Activated CD8-positive, alpha-beta memory T cell treated with anti-CD3 and anti-CD28 coated beads, Interleukin-2, amount 50 U/mL, for 48 hours (primary cell): Measurements from ENCODE around the gene F2RL3.
"Not testable (repeated sequence)": the region's sequence is repeated elsewhere in the genome, so short reads cannot be mapped to it uniquely, and the experiment has no call there.

Experiments used
- DNase-seq: peaks from one replicate; pipeline ENCODE4 v3.0.0-alpha.2; 2020

F2RL3 gene

DNA sequence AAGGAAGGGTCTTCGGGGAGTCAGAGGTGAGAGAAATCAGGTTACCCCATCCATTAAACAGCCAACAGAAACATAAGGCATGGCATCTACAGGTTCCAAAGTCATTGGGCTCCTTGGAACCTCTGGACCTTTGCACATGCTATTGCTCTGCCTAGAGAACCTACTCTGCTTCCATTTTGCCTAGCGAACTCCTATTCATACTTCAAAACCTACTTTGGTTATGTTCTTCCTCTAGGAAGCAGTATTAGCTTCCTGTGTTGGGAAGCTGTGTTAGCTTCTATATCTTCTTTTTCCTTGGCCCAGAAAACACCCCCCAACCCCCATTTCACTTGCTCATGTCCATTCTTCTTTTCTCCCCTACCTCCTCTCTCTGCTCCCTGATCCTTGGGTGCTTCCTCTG, 39.6 kb downstream of the F2RL3 start:
- no peak for DNase-seq

DNA sequence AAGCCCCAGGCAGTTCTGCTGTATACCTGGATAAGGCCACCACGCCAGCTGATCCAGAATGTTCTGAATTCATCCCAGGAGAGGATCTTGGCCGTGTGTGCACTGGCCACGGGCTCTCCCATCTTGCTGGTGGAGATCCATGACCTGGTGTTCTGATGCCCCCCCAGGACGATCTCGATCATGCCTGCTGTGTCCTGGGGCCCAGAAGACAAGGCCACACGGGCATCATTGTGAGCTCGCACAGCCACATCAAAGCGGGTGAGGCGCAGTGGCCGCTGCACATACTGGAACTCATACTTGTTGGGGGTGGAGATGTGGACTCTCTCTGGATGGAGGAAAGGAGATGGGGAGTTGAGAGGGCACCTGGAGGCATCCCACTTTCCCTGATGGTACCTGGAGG, 40.1 kb downstream of the F2RL3 start:
- DNase-seq, result no peak

DNA sequence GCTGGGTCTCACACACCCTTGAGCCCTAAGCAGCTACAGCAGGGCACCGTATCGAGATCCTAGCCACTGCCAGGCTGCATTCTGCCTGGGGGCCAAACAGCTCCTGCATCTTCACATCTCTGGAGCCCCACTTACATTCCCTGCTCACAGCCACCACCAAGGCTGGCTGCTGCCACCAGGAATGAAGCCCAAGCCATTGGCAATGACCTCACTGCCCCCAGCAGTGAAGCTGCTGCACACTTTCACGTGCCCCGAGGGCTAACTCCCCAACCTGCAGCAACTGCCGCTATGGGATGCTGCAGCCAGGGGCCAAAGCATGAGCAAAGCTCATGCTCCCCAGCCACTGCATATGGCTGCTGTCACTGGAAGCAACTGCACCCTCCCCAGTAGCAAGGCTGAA, 42.0 kb downstream of the F2RL3 start:
- DNase-seq, result no peak

DNA sequence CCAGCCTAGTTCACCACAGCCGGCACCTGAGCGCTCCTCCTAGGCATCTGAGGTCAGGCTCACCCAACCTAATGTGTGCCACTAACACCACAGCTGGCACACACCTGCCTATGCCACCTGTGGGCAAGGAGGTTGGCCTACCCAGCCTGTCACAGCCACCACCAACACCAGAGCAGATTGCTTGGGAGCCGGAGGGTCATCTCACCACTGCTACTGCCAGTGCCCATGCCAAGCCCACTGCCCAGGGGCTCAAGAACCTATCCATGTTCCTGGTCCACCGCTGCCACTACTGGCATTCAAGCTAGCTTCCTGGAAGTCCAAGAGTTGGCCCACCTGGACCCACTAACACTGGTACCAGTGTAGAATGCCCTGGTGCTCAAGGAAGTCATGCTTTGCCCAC, 42.5 kb downstream of the F2RL3 start:
- DNase-seq, result no peak

DNA sequence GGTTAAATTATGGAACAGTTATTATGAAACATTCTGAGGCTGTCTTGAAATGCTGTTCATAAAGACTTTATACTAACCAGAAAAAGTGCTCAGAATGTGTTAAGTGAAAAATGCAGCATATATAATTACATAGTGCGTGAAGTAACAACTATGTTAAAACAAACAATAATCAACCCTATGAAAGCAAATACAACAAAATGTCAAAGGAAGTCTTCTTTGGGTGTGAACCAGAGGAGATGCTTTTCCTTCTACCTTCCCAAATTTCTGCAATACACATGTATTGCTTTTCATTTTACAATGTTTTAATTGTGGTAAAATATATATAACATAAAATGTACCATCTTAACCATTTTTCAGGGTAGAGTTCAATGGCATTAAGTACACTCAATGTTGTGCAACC, 45.7 kb downstream of the F2RL3 start:
- no peak for DNase-seq

DNA sequence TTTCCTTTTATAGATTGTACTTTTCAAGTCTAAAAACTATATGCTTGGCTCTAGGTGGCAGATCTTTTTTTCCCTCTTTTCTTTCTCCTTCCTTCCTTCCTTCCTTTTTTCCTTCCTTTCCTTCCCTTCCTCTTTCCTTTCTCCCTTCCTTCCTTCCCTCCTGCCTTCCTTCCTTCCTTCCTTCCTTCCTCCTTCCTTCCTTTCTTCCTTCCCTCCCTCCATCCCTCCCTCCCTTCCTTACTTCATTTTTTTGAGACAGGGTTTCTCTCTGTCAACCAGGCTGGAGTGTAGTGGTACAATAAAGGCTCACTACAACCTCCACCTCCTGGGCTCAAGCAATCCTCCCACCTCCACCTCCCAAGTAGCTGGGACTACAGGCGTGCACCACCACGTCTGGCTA, 48.1 kb downstream of the F2RL3 start:
- no peak for DNase-seq

DNA sequence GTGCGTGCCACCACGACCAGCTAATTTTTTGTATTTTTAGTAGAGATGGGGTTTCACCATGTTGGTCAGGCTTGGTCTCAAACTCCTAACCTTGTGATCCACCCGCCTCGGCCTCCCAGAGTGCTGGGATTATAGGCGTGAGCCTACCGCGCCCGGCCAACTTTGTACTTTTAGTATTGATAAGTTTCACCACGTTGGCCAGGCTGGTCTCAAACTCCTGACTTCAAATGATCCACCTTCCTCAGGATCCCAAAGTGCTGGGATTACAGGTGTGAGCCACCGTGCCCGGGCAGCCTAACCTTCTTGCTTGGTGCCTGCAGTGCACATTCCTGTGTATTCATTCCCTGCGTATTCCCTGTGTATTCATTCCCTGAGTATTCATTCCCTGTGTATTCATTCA, 49.0 kb downstream of the F2RL3 start:
- not testable (repeated sequence) for DNase-seq

DNA sequence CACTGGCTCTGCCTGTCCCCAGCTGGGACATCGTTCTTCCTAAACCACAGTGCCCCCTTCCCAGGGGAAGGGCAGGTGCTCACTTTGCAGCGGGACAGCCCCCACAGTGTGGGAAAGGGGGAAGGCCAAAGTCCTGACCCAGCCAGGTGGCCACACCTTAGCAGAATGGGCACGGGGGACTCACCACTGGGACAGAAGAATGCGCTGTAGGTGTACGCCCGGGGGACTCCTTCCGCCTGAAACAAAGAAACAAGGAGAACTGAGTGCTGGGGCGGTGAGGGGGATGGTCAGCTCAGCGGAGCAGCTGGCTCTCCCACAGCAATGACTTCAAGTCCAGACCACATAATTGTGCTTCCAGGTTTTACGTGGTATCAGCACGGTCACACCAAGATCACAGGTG, 49.4 kb downstream of the F2RL3 start:
- DNase-seq, result no peak

DNA sequence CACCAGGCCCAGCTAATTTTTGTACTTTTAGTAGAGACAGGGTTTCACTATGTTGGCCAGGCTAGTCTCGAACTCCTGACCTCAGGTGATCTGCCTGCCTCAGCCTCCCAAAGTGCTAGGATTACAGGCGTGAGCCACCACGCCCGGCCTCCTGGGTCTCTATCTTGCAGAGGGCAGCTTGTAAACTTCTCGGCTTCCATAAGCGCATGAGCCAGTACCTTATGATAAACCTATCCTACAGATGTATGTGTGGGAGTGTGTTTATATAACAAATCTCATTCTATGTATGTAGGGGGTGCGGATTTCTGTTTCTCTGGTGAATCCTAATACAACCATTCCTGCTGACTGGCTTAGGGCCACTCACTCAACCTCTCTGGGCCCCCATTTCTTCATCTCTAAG, 51.3 kb downstream of the F2RL3 start:
- DNase-seq, result peak; percentile 32

DNA sequence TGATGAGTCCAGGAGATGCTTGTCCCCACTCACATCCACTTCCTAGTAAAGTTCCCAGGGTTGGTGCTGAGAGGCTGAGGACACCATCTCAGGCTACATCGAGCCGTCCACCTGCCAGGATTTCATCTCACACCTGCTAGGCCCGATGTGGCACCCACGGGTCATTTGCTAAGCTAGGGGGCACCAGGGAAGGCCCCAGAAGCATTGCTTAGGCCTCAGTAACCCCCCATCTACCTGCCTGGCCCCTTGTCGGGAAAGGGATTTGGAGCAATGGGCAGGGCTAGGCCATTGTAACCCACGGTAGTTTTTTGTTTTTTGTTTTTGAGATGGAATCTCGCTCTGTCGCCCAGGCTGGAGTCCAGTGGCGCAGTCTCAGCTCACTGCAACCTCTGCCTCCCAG, 51.8 kb downstream of the F2RL3 start:
- no peak for DNase-seq
